ENCODE results near the gene METRNL.

- TF ChIP-seq ATF3 (IDR thresholded peaks at IDR 0.05) = no peak
- TF ChIP-seq CTCF (IDR thresholded peaks at IDR 0.05; ENCODE audit: low read depth, low read length, missing input control) = no peak
- TF ChIP-seq JUND (IDR thresholded peaks at IDR 0.05) = no peak
- no peak for TF ChIP-seq RAD21 (IDR thresholded peaks at IDR 0.05)
- no peak for TF ChIP-seq YY1 (IDR thresholded peaks at IDR 0.05)
- no peak for TF ChIP-seq REST (IDR thresholded peaks at IDR 0.05)
- TF ChIP-seq GABPA (IDR thresholded peaks at IDR 0.05 in 1 of 2, conservative IDR thresholded peaks at IDR 0.05 in 1 of 2) = no peak
- TF ChIP-seq TAF1 (conservative IDR thresholded peaks at IDR 0.05) = no peak
- no peak for TF ChIP-seq MAX (IDR thresholded peaks at IDR 0.05)
- no peak for TF ChIP-seq SP1 (IDR thresholded peaks at IDR 0.05)
- TF ChIP-seq FOXA1 (IDR thresholded peaks at IDR 0.05) = no peak
Measured at GRCh38 chr17:83126275-83126811, 46.9 kb downstream of the METRNL start.
